ENCODE measurements around the gene CHD5. TPM values are rescaled to one million over a fixed set of nuclear protein-coding genes. Genes with fewer than 3 reads are reported as not detected.

CHD5 gene
- total RNA-seq, 1 experiment from 2014 or later: not detected

DNA sequence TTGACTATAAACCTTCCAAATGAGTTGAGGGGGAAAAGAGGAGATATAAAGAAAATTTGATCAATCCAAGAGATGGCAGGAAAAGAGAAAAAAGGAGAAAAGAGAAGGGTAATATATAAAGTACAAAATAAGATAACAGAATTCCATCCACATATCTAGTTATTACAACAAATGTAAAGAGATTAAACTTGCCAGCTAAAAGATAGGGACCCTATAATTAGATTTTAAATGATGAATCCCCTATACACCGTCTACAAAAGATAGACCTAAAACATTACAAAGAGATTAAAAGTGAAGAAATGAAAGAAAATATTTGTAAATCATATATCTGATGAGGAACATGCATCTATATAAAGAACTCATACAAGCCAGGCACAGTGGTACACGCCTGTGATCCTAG is 63.1 kb downstream of the CHD5 start:
- no peak for DNase-seq
- Histone ChIP-seq H3K9me2 (replicated peaks; ENCODE audit: insufficient read depth, low read length) (no peaks in the 10 kb centered on the region), H3K27ac (ENCODE audit: low read length) (no peak overlapping the region), H4K20me1 (ENCODE audit: insufficient read depth, low read depth, low read length) (no peaks in the 10 kb centered on the region), H3K79me2 (ENCODE audit: low read length) (no peaks in the 10 kb centered on the region), H3K4me1 (ENCODE audit: low read length) (no peaks in the 10 kb centered on the region), H3K27me3 (ENCODE audit: low read length) (no peaks in the 10 kb centered on the region), H3K4me2 (ENCODE audit: low read depth, low read length, poor library complexity, severe bottlenecking) (no peak overlapping the region), H3K9me3 (ENCODE audit: low read length) (no peaks in the 10 kb centered on the region; the same call in 1 of the 2 replicates), H3K9ac (ENCODE audit: low read length) (no peak overlapping the region), H3K36me3 (ENCODE audit: insufficient read depth, low read length) (no peaks in the 10 kb centered on the region), H3K4me3 (ENCODE audit: low read length) (no peak overlapping the region), H2AFZ (ENCODE audit: low read length) (no peak overlapping the region)

DNA sequence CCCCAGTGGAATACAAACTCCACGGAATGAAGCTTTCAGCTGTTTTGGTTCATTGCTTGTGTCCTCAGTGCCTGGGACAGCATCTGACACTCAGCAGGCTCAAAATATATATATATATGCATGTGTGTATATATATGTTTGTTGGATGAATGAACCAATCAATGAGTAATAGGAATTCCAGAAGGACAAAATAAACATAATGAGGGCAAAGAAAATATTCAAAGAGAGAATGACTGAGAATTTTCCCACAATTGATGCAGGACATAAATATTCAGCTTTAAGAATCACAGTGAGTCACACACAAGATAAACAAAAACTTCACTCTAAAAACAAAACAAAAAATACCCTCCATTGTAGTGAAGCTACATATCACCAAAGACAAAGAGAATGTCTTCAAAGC is 64.0 kb downstream of the CHD5 start:
- Histone ChIP-seq H3K27ac (ENCODE audit: low read length) (no peak overlapping the region), H3K9ac (ENCODE audit: low read length) (no peak overlapping the region), H3K4me3 (ENCODE audit: low read length) (no peak overlapping the region), H3K27me3 (ENCODE audit: low read length) (no peaks in the 10 kb centered on the region), H3K4me2 (ENCODE audit: low read depth, low read length, poor library complexity, severe bottlenecking) (no peak overlapping the region), H2AFZ (ENCODE audit: low read length) (no peak overlapping the region), H3K9me2 (replicated peaks; ENCODE audit: insufficient read depth, low read length) (no peaks in the 10 kb centered on the region), H4K20me1 (ENCODE audit: insufficient read depth, low read depth, low read length) (no peaks in the 10 kb centered on the region), H3K4me1 (ENCODE audit: low read length) (no peaks in the 10 kb centered on the region), H3K36me3 (ENCODE audit: insufficient read depth, low read length) (no peaks in the 10 kb centered on the region), H3K79me2 (ENCODE audit: low read length) (no peaks in the 10 kb centered on the region), H3K9me3 (ENCODE audit: low read length) (no peaks in the 10 kb centered on the region; the same call in 1 of the 2 replicates)
- DNase-seq: no peak

DNA sequence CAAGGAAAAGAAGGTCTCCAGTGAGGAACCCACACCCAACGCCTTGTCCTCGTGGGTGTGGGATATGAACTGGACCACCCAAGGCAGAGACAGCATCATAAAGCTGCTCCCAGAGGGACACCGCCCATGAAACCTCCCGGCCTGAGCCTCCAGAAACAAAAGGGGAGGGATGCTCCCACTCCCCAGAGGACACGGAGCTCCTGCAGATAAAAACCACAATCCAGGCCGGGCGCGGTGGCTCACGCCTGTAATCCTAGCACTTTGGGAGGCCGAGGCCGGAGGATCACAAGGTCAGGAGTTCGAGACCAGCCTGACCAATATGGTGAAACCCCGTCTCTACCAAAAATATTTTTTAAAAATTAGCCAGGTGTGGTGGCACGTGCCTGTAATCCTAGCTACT is 66.4 kb downstream of the CHD5 start:
- DNase-seq: no peak
- Histone ChIP-seq H3K4me3 (ENCODE audit: low read length) (no peak overlapping the region), H3K9me3 (ENCODE audit: low read length) (no peaks in the 10 kb centered on the region; the same call in 1 of the 2 replicates), H4K20me1 (ENCODE audit: insufficient read depth, low read depth, low read length) (no peaks in the 10 kb centered on the region), H3K9ac (ENCODE audit: low read length) (no peak overlapping the region), H2AFZ (ENCODE audit: low read length) (no peak overlapping the region), H3K9me2 (replicated peaks; ENCODE audit: insufficient read depth, low read length) (no peaks in the 10 kb centered on the region), H3K79me2 (ENCODE audit: low read length) (no peaks in the 10 kb centered on the region), H3K27me3 (ENCODE audit: low read length) (no peaks in the 10 kb centered on the region), H3K4me1 (ENCODE audit: low read length) (no peaks in the 10 kb centered on the region), H3K36me3 (ENCODE audit: insufficient read depth, low read length) (no peaks in the 10 kb centered on the region), H3K4me2 (ENCODE audit: low read depth, low read length, poor library complexity, severe bottlenecking) (no peak overlapping the region), H3K27ac (ENCODE audit: low read length) (no peak overlapping the region)

DNA sequence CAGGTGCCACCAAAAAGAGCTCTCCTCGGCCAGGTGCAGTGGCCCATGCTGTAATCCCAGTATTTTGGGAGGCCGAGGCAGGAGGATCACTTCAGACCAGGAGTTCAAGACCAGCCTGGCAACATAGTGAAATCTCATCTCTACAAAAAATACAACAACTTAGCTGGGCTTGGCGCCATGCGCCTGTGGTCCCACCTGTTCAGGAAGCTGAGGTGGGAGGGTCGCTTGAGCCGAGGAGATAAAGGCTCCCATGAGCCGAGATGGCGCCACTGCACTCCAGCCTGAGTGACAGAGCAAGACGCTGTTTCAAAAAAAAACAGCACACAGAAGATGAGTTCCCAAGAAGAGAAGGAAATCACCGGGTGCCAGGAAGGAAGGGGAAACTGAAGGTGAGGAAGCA is 67.0 kb downstream of the CHD5 start:
- Histone ChIP-seq H3K9me2 (replicated peaks; ENCODE audit: insufficient read depth, low read length) (no peaks in the 10 kb centered on the region), H3K27ac (ENCODE audit: low read length) (no peak overlapping the region), H3K4me1 (ENCODE audit: low read length) (no peaks in the 10 kb centered on the region), H3K4me2 (ENCODE audit: low read depth, low read length, poor library complexity, severe bottlenecking) (no peak overlapping the region), H3K79me2 (ENCODE audit: low read length) (no peaks in the 10 kb centered on the region), H3K36me3 (ENCODE audit: insufficient read depth, low read length) (no peaks in the 10 kb centered on the region), H3K27me3 (ENCODE audit: low read length) (no peaks in the 10 kb centered on the region), H2AFZ (ENCODE audit: low read length) (no peak overlapping the region), H3K9me3 (ENCODE audit: low read length) (no peaks in the 10 kb centered on the region; the same call in 1 of the 2 replicates), H3K4me3 (ENCODE audit: low read length) (no peak overlapping the region), H3K9ac (ENCODE audit: low read length) (no peak overlapping the region), H4K20me1 (ENCODE audit: insufficient read depth, low read depth, low read length) (no peaks in the 10 kb centered on the region)
- DNase-seq: no peak

DNA sequence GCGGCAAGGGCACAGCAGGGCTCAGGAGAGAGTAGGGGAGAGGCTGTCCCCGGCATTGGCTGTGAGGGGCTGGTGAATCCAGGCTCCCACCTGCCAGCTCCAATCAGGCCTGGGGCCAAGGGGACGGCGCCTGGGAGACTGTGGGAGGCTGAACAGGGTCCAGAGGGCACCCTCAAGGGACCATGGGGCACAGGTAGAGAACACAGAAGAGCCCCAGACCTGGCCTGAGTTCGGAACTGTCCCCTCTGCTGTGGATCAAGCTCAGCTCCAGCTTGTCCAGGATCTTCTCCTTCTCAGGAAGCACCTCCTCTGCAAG is 67.5 kb downstream of the CHD5 start:
- Histone ChIP-seq H3K36me3 (ENCODE audit: insufficient read depth, low read length) (no peaks in the 10 kb centered on the region), H2AFZ (ENCODE audit: low read length) (no peak overlapping the region), H3K9ac (ENCODE audit: low read length) (no peak overlapping the region), H3K27me3 (ENCODE audit: low read length) (no peaks in the 10 kb centered on the region), H4K20me1 (ENCODE audit: insufficient read depth, low read depth, low read length) (no peaks in the 10 kb centered on the region), H3K4me3 (ENCODE audit: low read length) (no peak overlapping the region), H3K9me3 (ENCODE audit: low read length) (no peaks in the 10 kb centered on the region; the same call in 1 of the 2 replicates), H3K79me2 (ENCODE audit: low read length) (no peaks in the 10 kb centered on the region), H3K4me1 (ENCODE audit: low read length) (no peaks in the 10 kb centered on the region), H3K27ac (ENCODE audit: low read length) (no peak overlapping the region), H3K9me2 (replicated peaks; ENCODE audit: insufficient read depth, low read length) (no peaks in the 10 kb centered on the region), H3K4me2 (ENCODE audit: low read depth, low read length, poor library complexity, severe bottlenecking) (no peak overlapping the region)
- no peak for DNase-seq

DNA sequence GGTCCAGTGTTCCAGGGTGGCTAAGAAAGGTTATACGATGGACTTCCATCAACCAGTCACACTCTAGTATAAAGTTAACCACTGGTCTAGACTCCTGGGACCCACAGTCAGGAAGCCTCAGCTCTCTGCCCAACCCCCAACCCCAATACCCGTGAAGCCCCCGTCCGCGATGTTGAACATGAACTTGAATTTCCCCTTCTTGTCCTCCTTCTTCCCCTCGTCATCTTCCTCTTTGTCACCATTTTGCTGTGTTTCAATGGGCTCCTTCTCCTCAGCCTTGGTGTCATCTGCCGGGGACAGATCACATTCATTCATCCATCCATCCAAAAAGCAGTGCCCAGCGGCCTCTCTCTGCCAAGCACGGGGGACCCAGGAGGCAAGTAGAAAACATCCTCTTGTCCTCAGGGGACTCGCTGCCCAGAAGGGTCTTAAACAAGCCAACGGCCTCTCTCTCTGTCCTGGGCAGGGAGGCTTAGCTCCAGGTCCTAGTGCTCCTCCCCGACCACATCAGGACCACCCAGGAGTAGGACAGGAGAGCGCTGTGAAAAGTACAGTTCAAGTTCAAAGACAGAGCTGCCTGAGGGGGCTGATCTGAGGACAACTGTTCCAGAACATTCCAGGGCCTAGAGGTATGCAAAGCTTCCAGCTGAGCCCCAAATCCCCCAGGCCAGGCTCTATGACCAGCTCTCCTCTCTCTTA is 68.0 kb downstream of the CHD5 start:
- Histone ChIP-seq H3K79me2 (ENCODE audit: low read length) (no peaks in the 10 kb centered on the region), H3K4me3 (ENCODE audit: low read length) (no peak overlapping the region), H3K4me2 (ENCODE audit: low read depth, low read length, poor library complexity, severe bottlenecking) (no peak overlapping the region), H3K27me3 (ENCODE audit: low read length) (no peaks in the 10 kb centered on the region), H3K36me3 (ENCODE audit: insufficient read depth, low read length) (no peaks in the 10 kb centered on the region), H3K27ac (ENCODE audit: low read length) (no peak overlapping the region), H3K9me3 (ENCODE audit: low read length) (no peaks in the 10 kb centered on the region), H2AFZ (ENCODE audit: low read length) (no peak overlapping the region), H3K9ac (ENCODE audit: low read length) (no peak overlapping the region), H4K20me1 (ENCODE audit: insufficient read depth, low read depth, low read length) (no peaks in the 10 kb centered on the region), H3K4me1 (ENCODE audit: low read length) (no peaks in the 10 kb centered on the region), H3K9me2 (replicated peaks; ENCODE audit: insufficient read depth, low read length) (no peaks in the 10 kb centered on the region)
- DNase-seq: no peak

DNA sequence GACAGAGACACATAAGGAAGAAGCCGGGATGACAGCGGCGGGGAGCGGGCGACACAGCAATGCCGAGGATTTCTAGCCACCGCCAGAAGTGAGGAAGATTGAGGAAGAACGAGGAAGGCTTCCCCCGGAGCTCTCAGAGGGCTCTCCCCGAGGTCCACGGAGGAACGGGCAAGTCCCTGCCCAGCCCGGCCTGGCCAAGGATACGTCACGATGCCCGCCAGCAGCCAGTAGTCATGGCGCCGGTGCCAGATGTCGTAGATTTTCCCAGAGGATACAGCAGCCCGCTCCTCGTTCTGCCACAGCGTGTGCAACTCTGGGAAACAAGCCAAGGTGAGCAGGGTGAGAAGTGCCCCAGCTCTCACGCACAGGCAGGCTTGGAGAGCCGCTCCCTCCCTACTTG is 68.5 kb downstream of the CHD5 start:
- Histone ChIP-seq H3K9ac (ENCODE audit: low read length) (no peak overlapping the region), H3K4me1 (ENCODE audit: low read length) (no peaks in the 10 kb centered on the region), H4K20me1 (ENCODE audit: insufficient read depth, low read depth, low read length) (no peaks in the 10 kb centered on the region), H3K4me2 (ENCODE audit: low read depth, low read length, poor library complexity, severe bottlenecking) (no peak overlapping the region), H2AFZ (ENCODE audit: low read length) (no peak overlapping the region), H3K79me2 (ENCODE audit: low read length) (no peaks in the 10 kb centered on the region), H3K4me3 (ENCODE audit: low read length) (no peak overlapping the region), H3K9me2 (replicated peaks; ENCODE audit: insufficient read depth, low read length) (no peaks in the 10 kb centered on the region), H3K27ac (ENCODE audit: low read length) (no peak overlapping the region), H3K9me3 (ENCODE audit: low read length) (no peaks in the 10 kb centered on the region), H3K27me3 (ENCODE audit: low read length) (no peaks in the 10 kb centered on the region), H3K36me3 (ENCODE audit: insufficient read depth, low read length) (no peaks in the 10 kb centered on the region)
- DNase-seq: no peak

DNA sequence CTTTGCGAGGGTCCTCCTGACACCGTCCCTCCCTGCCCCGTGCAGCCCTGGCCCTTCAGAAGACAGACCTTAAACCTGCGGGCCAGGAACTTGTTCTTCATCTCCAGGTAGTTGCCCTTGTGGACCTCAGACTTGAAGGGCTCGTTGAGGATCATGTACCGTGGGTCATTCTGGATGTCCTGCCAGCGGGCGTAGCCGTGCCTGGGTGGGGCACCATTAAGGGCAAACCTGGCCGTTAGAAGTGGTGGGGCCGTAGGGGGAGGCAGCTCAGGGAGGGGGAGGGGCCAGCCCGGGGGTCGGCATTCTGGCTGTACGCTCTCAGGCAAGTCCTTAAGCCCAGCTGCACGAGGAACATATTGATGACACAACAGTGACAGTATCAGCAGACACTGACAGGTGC is 69.8 kb downstream of the CHD5 start:
- no peak for DNase-seq
- H3K79me2 ChIP-seq (ENCODE audit: low read length): no peaks in the 10 kb centered on the region
- no peak overlapping the region for H3K27ac ChIP-seq (ENCODE audit: low read length)
- H3K36me3 ChIP-seq (ENCODE audit: insufficient read depth, low read length): no peaks in the 10 kb centered on the region
- H3K4me3 ChIP-seq (ENCODE audit: low read length): no peak overlapping the region
- H3K9me2 ChIP-seq (replicated peaks; ENCODE audit: insufficient read depth, low read length): no peaks in the 10 kb centered on the region
- H3K4me2 ChIP-seq (ENCODE audit: low read depth, low read length, poor library complexity, severe bottlenecking): no peak overlapping the region
- H3K9ac ChIP-seq (ENCODE audit: low read length): no peak overlapping the region
- no peaks in the 10 kb centered on the region for H4K20me1 ChIP-seq (ENCODE audit: insufficient read depth, low read depth, low read length)
- no peak overlapping the region for H2AFZ ChIP-seq (ENCODE audit: low read length)
- H3K9me3 ChIP-seq (ENCODE audit: low read length): no peaks in the 10 kb centered on the region
- no peaks in the 10 kb centered on the region for H3K27me3 ChIP-seq (ENCODE audit: low read length)
- peaks cover 6% of the 10 kb centered on the region for H3K4me1 ChIP-seq (ENCODE audit: low read length)

DNA sequence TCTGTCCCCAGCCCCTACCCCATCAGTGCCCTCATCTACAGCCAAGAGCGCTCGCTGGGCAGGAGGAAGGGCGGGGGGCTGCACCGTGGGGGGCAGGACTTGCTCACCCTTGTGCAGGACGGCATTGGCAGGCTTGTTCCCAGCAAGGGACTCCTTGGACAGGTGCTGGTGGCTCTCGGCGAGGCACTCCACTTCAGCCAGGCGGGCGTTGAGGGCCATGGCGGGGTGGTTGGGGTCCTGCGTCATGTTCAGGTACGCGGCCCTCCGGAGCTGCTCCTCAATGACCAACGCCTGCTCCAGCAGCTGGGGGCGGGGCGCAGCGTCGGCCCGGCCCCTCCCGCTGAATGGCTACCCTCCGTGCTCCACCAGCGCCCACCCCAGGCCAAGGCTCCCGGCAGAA is 70.4 kb downstream of the CHD5 start:
- no peaks in the 10 kb centered on the region for H3K27me3 ChIP-seq (ENCODE audit: low read length)
- H2AFZ ChIP-seq (ENCODE audit: low read length): no peak overlapping the region
- H3K9me2 ChIP-seq (replicated peaks; ENCODE audit: insufficient read depth, low read length): no peaks in the 10 kb centered on the region
- H3K27ac ChIP-seq (ENCODE audit: low read length): no peak overlapping the region
- H3K9me3 ChIP-seq (ENCODE audit: low read length): no peaks in the 10 kb centered on the region
- peaks cover 10% of the 10 kb centered on the region for H3K4me1 ChIP-seq (ENCODE audit: low read length)
- DNase-seq: no peak
- no peak overlapping the region for H3K4me3 ChIP-seq (ENCODE audit: low read length)
- no peaks in the 10 kb centered on the region for H3K36me3 ChIP-seq (ENCODE audit: insufficient read depth, low read length)
- no peak overlapping the region for H3K9ac ChIP-seq (ENCODE audit: low read length)
- no peaks in the 10 kb centered on the region for H4K20me1 ChIP-seq (ENCODE audit: insufficient read depth, low read depth, low read length)
- H3K4me2 ChIP-seq (ENCODE audit: low read depth, low read length, poor library complexity, severe bottlenecking): no peak overlapping the region
- no peaks in the 10 kb centered on the region for H3K79me2 ChIP-seq (ENCODE audit: low read length)

Measured in Karpas-422 (cell line).